Trophoblast cell (in vitro differentiated cells and primary cell): Measurements from ENCODE around the gene RPL22.

Source experiments
- DNase-seq, 2 donors: peaks; one replicate each; pipeline ENCODE4 v3.0.0-alpha.2; 2016
- H2AFZ ChIP-seq: 2 replicates; pipeline ENCODE4 v1.6.1; 2013; ENCODE audit warnings: low read length, moderate library complexity, mild to moderate bottlenecking; ENCODE audit not compliant: insufficient read depth, poor library complexity
- H2AK5ac ChIP-seq: 2 replicates; pipeline ENCODE4 v1.6.1; 2013; ENCODE audit warnings: mild to moderate bottlenecking, low read length
- H2BK120ac ChIP-seq: 2 replicates; pipeline ENCODE4 v1.6.1; 2013; ENCODE audit warnings: low read length, mild to moderate bottlenecking, moderate library complexity; ENCODE audit not compliant: insufficient read depth, poor library complexity
- H2BK12ac ChIP-seq: 2 replicates; pipeline ENCODE4 v1.6.1; 2013; ENCODE audit warnings: mild to moderate bottlenecking, low read length, moderate library complexity
- H2BK5ac ChIP-seq: 2 replicates; pipeline ENCODE4 v1.6.1; 2013; ENCODE audit warnings: low read length, low read depth, moderate library complexity, mild to moderate bottlenecking; ENCODE audit not compliant: poor library complexity
- H3K14ac ChIP-seq: 2 replicates; pipeline ENCODE4 v1.6.1; 2013; ENCODE audit warnings: mild to moderate bottlenecking, low read length
- H3K18ac ChIP-seq: 2 replicates; pipeline ENCODE4 v1.6.1; 2013; ENCODE audit warnings: mild to moderate bottlenecking, low read length
- H3K23ac ChIP-seq: 2 replicates; pipeline ENCODE4 v1.6.1; 2013; ENCODE audit warnings: low read length
- H3K27ac ChIP-seq: 2 replicates; pipeline ENCODE4 v1.5.1; 2013; ENCODE audit warnings: low read depth, mild to moderate bottlenecking, inconsistent platforms, low read length, moderate library complexity
- H3K27me3 ChIP-seq: 2 replicates; pipeline ENCODE4 v1.6.1; 2013; ENCODE audit warnings: inconsistent platforms, mild to moderate bottlenecking, low read length, moderate library complexity; ENCODE audit not compliant: insufficient read depth
- H3K36me3 ChIP-seq, 2 experiments: 1 replicate in 1 of 2; 2 replicates in 1 of 2; pipeline ENCODE4 v1.6.1; 2013; ENCODE audit warnings: low read length in 2 of 2, mild to moderate bottlenecking in 2 of 2, moderate library complexity in 1 of 2; ENCODE audit not compliant: insufficient read depth in 2 of 2, control insufficient read depth in 1 of 2
- H3K4ac ChIP-seq: 2 replicates; pipeline ENCODE4 v1.6.1; 2013; ENCODE audit warnings: low read depth, mild to moderate bottlenecking, low read length, moderate library complexity
- H3K4me1 ChIP-seq, 2 experiments: 1 replicate in 1 of 2; 2 replicates in 1 of 2; pipeline ENCODE4 v1.6.1; 2013; ENCODE audit warnings: low read length in 2 of 2, mild to moderate bottlenecking in 2 of 2, moderate library complexity in 1 of 2; ENCODE audit not compliant: insufficient read depth in 2 of 2, control insufficient read depth in 1 of 2
- H3K4me2 ChIP-seq: 2 replicates; pipeline ENCODE4 v1.6.1; 2013; ENCODE audit warnings: inconsistent platforms, mild to moderate bottlenecking, low read length, moderate library complexity
- H3K4me3 ChIP-seq: 2 replicates; pipeline ENCODE4 v1.5.1; 2013; ENCODE audit warnings: mild to moderate bottlenecking, low read depth, low read length, inconsistent platforms
- H3K79me1 ChIP-seq: one replicate; pipeline ENCODE4 v1.6.1; 2013; ENCODE audit warnings: low read length
- H3K79me2 ChIP-seq: 2 replicates; pipeline ENCODE4 v1.6.1; 2013; ENCODE audit warnings: low read length, mild to moderate bottlenecking; ENCODE audit not compliant: control insufficient read depth, insufficient read depth, poor library complexity
- H3K9ac ChIP-seq: 2 replicates; pipeline ENCODE4 v1.6.1; 2013; ENCODE audit warnings: mild to moderate bottlenecking, low read length
- H3K9me3 ChIP-seq: 2 replicates; pipeline ENCODE4 v1.6.1; 2013; ENCODE audit warnings: low read depth, mild to moderate bottlenecking, control low read depth, inconsistent platforms, low read length; ENCODE audit not compliant: insufficient read depth
- H4K12ac ChIP-seq: 2 replicates; pipeline ENCODE4 v1.6.1; 2013; ENCODE audit warnings: low read depth, mild to moderate bottlenecking, low read length, moderate library complexity
- H4K8ac ChIP-seq: 2 replicates; pipeline ENCODE4 v1.6.1; 2013; ENCODE audit warnings: low read depth, mild to moderate bottlenecking, low read length, moderate library complexity
- H4K91ac ChIP-seq: one replicate; pipeline ENCODE4 v1.6.1; 2013; ENCODE audit warnings: low read depth, mild to moderate bottlenecking, low read length, moderate library complexity
- WGBS: extraction: QIAGEN DNeasy Blood & Tissue Kit; methylation state at CpG from one replicate; pipeline ENCODE4 v1.1.7; 2013; ENCODE audit warnings: missing lambda C conversion rate; ENCODE audit not compliant: insufficient read length, insufficient coverage; ENCODE audit errors: extremely low coverage; 5-methylcytosine and 5-hydroxymethylcytosine counted together

The RPL22 gene

GRCh38 chr1:6243053-6243834, 43.8 kb upstream of the RPL22 start:
- Histone ChIP-seq H3K27me3 (peaks cover 73% of the 10 kb centered on the region), H3K79me1 (no peaks in the 10 kb centered on the region), H3K14ac (no peak overlapping the region), H3K4me3 (no peak overlapping the region), H3K36me3 (no peaks in the 10 kb centered on the region), H2AFZ (no peak overlapping the region), H3K79me2 (no peaks in the 10 kb centered on the region), H2BK12ac (no peak overlapping the region), H3K9ac (no peak overlapping the region), H3K4ac (no peak overlapping the region), H3K4me2 (no peak overlapping the region), H3K18ac (no peak overlapping the region), H2BK120ac (no peak overlapping the region), H2AK5ac (no peak overlapping the region), H3K9me3 (peaks cover 8% of the 10 kb centered on the region), H3K4me1 (peaks cover 0 to 2% of the 10 kb centered on the region in 2 experiments), H3K27ac (no peak overlapping the region), H4K12ac (no peak overlapping the region), H4K8ac (no peak overlapping the region), H4K91ac (no peak overlapping the region), H2BK5ac (no peak overlapping the region), H3K23ac (no peak overlapping the region)
- no peak for DNase-seq
- WGBS = no CpG with 5 or more reads among the region's 20 CpGs

DNA sequence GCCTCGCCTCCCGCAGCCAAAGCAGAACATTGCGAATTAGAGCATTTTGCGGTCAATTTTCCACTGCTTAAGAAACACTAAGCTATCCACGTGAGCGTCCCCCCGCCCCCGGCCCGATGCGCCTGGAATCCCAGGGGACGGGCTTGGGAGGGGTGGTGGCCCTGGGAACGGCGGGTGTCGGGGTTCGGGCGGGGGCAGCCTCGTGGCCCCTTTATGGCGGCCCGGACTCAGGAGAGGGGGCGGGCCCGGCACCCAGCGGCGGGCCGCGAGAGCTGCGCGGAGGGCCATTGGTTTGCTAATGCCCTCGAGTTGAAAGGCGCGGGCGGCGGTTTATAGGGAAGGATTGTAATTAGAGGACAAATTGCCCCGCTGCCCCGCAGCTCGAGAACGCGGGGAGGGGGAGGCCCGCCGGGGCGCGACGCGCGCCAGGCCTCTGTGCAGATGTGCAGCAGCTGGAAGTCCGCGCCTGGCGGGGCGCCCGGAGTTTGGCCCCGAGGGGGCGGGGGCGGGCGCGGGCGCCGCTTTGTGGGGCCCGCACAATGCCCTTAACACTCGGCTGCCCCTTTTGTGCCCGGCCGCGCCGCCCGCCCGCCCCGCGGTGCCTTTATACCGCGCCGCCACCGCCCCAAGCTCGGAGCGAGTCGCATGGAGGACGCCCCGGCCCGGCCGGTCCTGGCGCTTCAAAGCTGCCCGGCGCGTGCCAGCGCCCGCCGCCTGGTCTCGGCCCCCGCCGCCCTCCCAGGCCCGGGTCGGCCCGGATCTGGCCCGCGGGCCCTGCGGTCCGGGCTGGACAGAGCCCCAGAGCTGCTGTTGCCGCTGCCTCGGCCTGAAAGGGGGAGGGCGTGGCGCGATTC, 42.7 kb upstream of the RPL22 start:
- H2AFZ ChIP-seq = no peak overlapping the region
- no peak overlapping the region for H3K4me2 ChIP-seq
- H4K91ac ChIP-seq = no peak overlapping the region

GRCh38 chr1:6241107-6241886, 41.9 kb upstream of the RPL22 start:
- Histone ChIP-seq H2AFZ (no peak overlapping the region), H3K4me2 (no peak overlapping the region), H3K36me3 (no peaks in the 10 kb centered on the region), H2BK120ac (no peak overlapping the region), H3K4ac (no peak overlapping the region), H4K8ac (no peak overlapping the region), H2AK5ac (no peak overlapping the region), H3K27me3 (peaks cover 68% of the 10 kb centered on the region), H3K4me3 (no peak overlapping the region), H3K14ac (no peak overlapping the region), H2BK5ac (no peak overlapping the region), H3K23ac (no peak overlapping the region), H3K4me1 (peaks cover under 1 to 2% of the 10 kb centered on the region in 2 experiments), H3K79me1 (peaks cover 2% of the 10 kb centered on the region), H4K91ac (no peak overlapping the region), H2BK12ac (no peak overlapping the region), H3K79me2 (no peaks in the 10 kb centered on the region), H4K12ac (no peak overlapping the region), H3K9ac (no peak overlapping the region), H3K18ac (no peak overlapping the region), H3K27ac (no peak overlapping the region), H3K9me3 (peaks cover 8% of the 10 kb centered on the region)
- DNase-seq = no peak
- WGBS = no CpG with 5 or more reads among the region's 33 CpGs

More for the DNA sequence above, 42.7 kb upstream of the RPL22 start:
- Histone ChIP-seq H2BK12ac (no peak overlapping the region), H3K27ac (no peak overlapping the region), H3K79me1 (no peaks in the 10 kb centered on the region), H4K8ac (no peak overlapping the region), H3K9ac (no peak overlapping the region), H3K79me2 (no peaks in the 10 kb centered on the region), H3K36me3 (no peaks in the 10 kb centered on the region), H3K14ac (no peak overlapping the region), H3K9me3 (peaks cover 8% of the 10 kb centered on the region), H2AK5ac (no peak overlapping the region), H4K12ac (no peak overlapping the region), H3K4ac (no peak overlapping the region), H3K27me3 (peaks cover 71% of the 10 kb centered on the region), H3K4me1 (peaks cover 0 to 2% of the 10 kb centered on the region in 2 experiments), H3K23ac (no peak overlapping the region), H2BK120ac (no peak overlapping the region), H3K4me3 (no peak overlapping the region), H2BK5ac (no peak overlapping the region), H3K18ac (no peak overlapping the region)
- no CpG with 5 or more reads among the region's 99 CpGs for WGBS
- no peak for DNase-seq
